ENCODE data around the gene UBAC2.

GRCh38 chr13:99289271-99289670 lies 88.6 kb downstream of the UBAC2 start:
- TF ChIP-seq CTCF (IDR thresholded peaks at IDR 0.05) (no peak), ZFX (IDR thresholded peaks at IDR 0.05; ENCODE audit: borderline replicate concordance) (no peak)
